ENCODE measurements around the gene BPGM.

- TF ChIP-seq, protein P1, sequence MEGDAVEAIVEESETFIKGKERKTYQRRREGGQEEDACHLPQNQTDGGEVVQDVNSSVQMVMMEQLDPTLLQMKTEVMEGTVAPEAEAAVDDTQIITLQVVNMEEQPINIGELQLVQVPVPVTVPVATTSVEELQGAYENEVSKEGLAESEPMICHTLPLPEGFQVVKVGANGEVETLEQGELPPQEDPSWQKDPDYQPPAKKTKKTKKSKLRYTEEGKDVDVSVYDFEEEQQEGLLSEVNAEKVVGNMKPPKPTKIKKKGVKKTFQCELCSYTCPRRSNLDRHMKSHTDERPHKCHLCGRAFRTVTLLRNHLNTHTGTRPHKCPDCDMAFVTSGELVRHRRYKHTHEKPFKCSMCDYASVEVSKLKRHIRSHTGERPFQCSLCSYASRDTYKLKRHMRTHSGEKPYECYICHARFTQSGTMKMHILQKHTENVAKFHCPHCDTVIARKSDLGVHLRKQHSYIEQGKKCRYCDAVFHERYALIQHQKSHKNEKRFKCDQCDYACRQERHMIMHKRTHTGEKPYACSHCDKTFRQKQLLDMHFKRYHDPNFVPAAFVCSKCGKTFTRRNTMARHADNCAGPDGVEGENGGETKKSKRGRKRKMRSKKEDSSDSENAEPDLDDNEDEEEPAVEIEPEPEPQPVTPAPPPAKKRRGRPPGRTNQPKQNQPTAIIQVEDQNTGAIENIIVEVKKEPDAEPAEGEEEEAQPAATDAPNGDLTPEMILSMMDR (IDR thresholded peaks at IDR 0.05), result no peak
- TF ChIP-seq POLR2AphosphoS5 (IDR thresholded peaks at IDR 0.05), result no peak
- no peak for TF ChIP-seq POLR2A (IDR thresholded peaks at IDR 0.05)
Measured at GRCh38 chr7:134674424-134674823, 27.8 kb downstream of the BPGM start.
